ENCODE results near the gene MBNL3. TPM values are rescaled to one million over a fixed set of nuclear protein-coding genes. Genes with fewer than 3 reads are reported as not detected.

The MBNL3 gene, protein sequence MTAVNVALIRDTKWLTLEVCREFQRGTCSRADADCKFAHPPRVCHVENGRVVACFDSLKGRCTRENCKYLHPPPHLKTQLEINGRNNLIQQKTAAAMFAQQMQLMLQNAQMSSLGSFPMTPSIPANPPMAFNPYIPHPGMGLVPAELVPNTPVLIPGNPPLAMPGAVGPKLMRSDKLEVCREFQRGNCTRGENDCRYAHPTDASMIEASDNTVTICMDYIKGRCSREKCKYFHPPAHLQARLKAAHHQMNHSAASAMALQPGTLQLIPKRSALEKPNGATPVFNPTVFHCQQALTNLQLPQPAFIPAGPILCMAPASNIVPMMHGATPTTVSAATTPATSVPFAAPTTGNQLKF
- polyA plus RNA-seq (ENCODE audit: insufficient read length in 10 of 10), result 10 to 100 TPM; 10.5 to 18.6 (median 14.4) TPM
- long read RNA-seq, donor 1, partial matches to known transcripts, result 0 of 1 reads
- long read RNA-seq, donor 1, other reads (novel, unspliced or antisense), result 0 of 1 reads
- long read RNA-seq, donor 2, result 0 reads
- long read RNA-seq, donor 3, result 0 reads
- long read RNA-seq, donor 4, result 0 reads
- long read RNA-seq, donor 5, result 0 reads
- long read RNA-seq, donor 6, result 0 reads
- long read RNA-seq, donor 7, result 0 reads
- long read RNA-seq, donor 8, result 0 reads
- long read RNA-seq, donor 9, result 0 reads

DNA sequence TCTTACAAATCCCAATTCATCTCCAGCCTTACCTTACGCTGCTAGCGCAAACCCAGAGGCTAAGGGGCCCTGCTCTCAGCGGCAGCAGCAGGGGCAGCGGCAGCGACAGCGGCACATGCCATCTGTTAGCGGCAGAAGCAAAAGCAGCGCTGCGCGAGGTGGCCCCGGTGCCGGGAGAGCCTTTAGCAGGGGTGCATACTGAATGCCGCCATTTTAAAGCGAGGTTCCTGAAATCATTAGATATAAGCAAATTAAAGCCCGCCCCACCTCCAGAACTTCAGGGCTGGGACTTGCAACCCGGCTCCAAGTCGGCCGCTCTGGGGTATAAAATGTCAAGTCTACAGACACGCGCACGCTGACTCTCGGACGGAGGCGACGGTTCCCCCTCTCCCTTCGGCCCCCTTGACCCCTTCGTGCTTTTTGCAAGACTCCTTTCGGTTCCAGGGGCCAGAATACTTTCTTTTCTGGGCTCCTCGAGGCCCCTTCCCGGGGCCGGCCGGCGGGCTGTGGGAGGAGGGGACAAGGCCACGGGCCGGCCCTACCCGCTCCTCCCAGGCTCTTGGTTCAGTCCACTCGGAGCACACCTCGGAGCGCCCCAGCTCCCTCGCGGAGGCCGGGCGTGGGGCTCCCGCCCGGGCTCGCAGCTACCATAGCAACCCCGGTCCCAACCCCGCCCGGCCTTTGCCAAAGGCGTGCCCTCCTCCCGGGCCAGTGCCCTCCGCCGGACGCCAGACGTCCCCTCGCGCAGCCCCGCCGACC lies at the start of gene MBNL3:
MBNL3 (minus strand) TSS at position 220 of the 759 bp plus-strand sequence. CDS start 49,427 bp downstream, outside the sequence.
- peak; percentile 36 to 89 (median 63) for DNase-seq

- DNase-seq, result no peak
Measured at GRCh38 chrX:132533409-132533808, 44.6 kb upstream of the MBNL3 start.

- DNase-seq, result no peak
Measured at GRCh38 chrX:132532913-132533312, 44.1 kb upstream of the MBNL3 start.

DNA sequence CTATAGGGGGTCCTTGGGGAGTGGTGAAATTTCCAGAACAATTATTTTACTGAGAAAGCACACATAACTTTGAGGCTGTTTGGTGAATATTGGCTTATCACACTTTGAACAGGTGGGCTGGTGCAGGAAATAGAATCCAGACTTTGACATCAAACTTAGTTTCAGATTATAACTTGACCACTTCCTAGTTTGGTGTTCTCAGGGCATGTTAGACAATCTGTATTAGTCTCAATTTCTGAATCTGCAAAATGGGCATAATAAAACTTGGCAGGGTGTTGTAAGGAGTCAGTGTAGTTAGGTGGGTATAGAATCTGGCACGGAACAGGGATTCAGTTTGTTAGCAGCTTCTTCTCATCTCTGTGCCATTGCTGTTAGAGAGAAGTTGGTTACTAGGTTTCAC lies 43.3 kb upstream of the MBNL3 start:
- no peak for DNase-seq

GRCh38 chrX:132520792-132521191 lies 32.0 kb upstream of the MBNL3 start:
- no peak for DNase-seq

DNA sequence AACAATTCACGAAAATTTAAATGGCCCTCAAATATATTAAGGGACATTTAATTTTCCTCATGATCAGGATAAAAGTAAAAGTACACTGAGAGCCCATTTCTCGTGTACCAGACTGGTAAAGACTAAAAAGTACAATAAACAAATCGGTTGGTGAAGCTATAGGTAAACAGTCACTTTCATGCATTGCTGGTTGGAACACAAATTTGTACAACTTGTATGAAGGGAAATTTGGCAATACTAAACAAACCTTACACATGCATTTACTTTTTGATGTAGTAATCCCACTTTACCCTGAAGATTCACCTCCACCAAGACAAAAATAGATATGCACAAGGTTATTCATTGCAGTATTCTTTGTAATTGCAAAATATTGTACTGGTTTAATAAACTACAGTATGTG lies 31.4 kb upstream of the MBNL3 start:
- DNase-seq, result no peak

DNA sequence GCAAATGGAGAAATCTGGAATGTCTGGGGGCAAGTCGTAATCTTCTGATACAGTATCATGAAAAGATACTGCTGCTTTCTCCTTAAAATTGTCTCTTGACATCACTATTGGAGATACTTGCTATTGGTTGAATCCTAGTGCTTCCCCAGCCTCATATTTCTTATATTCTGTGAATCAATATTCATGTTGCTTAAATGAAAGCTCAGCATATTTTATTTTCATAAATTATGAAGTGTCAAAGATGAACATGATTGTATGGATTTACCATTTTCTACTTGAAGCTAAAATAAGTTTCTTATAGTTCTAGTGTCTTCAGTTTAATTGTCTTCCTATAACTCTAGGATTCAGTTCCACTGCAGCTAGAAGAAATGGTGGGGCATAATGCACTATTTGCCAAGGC lies 29.6 kb upstream of the MBNL3 start:
- no peak for DNase-seq

- no peak for DNase-seq
Measured at GRCh38 chrX:132508834-132509233, 20.0 kb upstream of the MBNL3 start.

- no peak for DNase-seq
Measured at GRCh38 chrX:132505116-132505515, 16.3 kb upstream of the MBNL3 start.

- no peak for DNase-seq
Measured at GRCh38 chrX:132504417-132504816, 15.6 kb upstream of the MBNL3 start.

- DNase-seq, result no peak
Measured at GRCh38 chrX:132501606-132502005, 12.8 kb upstream of the MBNL3 start.

DNA sequence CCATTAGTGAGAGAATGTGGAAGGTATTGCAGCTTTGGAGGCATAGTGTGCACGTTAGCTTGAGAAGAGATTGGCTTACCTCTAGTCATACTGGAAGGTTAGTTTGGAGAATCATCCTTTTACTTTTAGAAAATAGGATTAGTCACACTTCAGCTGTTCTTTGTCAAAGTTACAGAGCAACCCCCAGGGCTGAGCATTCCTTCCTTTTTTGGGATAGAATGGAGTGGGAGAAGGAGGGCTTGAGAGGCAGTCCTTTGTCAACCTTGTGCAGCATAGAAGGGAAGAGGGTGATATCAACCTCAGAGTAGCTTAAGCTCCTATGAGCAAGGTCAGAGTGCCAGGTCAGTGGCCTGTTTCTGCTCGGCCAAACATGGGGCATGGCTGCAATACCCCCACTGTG lies 8.6 kb upstream of the MBNL3 start:
- DNase-seq, result no peak

GRCh38 chrX:132493095-132493494 lies 4.3 kb upstream of the MBNL3 start:
- no peak for DNase-seq

DNA sequence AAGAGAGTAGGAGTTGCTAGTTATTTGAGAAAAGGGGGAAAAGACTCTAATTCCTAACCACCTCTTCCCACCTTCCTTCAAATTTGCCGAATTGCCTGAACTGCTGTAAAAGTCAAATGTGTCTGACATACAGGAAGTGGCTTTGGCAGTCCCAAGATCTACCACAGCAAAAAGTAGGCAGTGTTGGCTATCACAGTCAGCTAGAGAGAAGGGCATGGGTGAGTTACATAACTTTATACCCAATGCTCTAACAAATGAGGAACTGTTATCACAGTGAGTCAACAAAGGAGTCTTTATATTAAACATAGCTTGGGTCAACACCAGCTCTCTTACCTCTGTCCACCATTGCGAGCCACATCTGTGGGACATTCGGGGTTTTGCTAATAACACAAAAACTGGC lies 2.4 kb upstream of the MBNL3 start:
- DNase-seq, result no peak

DNA sequence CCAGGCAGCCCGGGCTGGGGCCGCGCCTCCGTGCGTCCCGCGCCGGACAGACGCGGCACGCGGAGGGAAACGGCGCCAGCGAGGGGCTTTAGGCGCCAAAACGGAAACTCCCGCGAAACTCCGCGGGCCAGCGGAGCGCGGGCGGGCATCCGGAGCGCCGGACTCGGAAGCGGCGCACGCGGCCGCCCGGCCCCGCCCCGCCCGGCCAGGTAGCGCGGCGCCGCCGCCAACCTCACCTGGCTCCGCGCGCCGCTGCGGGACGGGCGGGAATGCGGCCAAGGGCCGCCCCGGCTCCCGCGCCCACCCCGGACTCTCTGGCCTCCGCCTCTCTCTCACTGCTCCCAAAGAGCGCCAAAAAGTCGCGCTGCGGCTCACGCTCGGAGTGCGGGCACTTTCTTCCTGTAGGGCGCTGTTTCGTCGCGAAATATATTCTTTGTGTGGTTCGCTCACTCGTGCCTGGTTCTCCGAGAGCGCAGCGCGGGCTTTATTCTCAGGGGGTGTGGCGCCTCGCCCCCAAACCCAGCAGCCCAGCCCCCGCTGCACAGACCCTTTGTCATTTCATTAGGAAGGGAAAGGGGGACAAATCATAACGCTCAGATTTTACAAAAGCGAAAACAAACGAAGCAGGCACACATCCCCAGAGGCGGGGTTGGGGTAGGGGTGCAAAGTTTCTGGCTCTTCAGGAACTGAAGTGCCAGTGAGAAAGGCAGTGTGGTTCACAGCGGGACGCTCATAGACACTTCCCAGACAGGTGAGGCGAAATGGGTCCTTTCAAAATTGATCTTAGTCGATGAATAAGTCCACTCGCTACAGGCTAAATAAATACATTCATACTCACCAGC lies 961 bp upstream of the MBNL3 start:
- DNase-seq, result peak in 2 of 3 donors; percentile 18 to 73

DNA sequence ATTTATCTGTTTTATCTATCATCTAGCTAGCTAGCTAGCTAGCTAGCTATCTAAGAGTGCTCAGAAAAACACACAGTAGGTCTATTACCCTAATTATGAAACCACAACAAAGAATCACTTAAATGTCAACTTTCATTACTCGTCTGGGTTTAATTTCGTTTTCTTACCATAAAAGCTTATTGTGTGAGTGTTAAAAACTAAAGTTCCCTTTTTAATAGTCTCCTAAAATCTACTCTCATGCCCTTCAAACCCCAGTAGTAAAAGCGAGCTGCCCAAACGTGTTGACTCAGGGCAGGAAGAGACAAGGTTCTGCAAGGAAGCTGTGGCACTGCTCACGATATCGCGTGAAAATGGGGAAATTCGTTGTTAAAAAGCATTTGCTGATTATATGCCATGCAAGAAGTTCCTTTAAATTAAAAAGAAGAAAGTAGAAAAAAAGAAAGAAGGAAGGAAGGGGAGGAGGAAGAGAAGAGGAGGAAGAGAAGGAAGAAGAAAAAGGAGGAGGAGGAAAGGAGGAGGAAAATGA lies 595 bp downstream of the MBNL3 start:
- peak in 2 of 3 donors; percentile 23 to 53 for DNase-seq

DNA sequence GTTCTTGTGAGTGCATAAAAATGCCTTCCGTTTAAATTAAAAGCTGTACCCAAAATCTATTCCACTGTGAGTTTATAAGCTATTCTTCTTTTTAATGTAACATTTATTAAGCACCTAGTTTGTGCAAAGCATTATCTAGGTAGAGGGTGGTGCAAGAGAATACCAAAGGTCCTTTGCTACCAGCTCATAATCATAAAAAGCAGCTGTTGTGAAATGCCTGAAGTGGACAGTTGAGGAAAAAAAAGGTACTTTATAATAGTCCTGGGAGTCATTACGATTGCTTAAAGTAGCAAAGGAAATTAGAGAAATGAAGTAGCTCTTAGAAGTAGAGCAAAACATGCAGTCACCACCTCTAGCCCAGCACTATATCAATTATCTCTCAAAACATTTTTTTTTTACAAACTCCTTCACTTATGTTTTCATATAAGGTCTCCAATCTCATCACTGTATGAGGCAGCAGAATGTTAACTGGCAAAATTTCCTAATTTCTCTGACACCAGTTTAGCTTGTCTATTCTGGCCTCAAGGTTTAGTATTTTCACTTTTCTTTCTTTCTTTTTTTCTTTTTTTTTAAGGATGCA lies 2.1 kb downstream of the MBNL3 start:
- no peak for DNase-seq

DNA sequence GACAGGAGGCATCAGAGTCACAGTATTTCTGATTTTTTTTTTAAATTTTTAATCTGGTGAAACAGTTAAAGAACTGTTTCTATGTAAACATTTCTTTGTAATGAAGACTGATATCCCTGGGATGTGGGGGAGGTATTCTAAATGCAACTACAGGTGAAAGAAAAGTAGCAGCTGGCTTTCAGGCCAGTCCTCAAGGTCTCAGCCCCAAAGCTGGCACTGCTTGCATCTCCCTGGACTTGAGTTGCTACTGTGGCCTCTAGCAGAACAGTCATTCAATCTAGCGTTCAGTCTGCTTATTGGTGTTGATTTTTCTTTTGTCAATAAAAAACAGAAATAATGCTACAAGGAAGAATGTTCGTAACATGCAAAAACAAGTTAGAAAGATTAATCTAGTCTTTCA lies 4.9 kb downstream of the MBNL3 start:
- DNase-seq, result no peak

DNA sequence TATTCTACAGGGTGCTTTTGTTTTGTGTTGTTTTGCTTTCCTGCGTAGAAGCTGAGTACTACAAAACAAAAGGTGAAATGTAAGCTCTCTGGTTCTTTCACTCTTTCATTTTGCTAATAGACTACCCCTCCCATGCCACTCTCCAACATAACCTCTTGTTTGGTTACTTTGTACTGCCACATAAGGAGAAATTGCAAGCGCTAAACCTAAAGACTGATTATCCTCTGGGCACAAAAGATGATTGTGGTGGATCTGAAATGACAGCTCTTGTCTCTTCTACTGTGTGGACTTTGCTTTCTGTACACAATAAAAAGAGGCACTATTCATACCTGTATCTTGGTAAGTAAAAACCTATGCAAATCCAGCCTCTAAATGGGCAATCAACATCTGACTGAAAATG lies 5.3 kb downstream of the MBNL3 start:
- no peak for DNase-seq

DNA sequence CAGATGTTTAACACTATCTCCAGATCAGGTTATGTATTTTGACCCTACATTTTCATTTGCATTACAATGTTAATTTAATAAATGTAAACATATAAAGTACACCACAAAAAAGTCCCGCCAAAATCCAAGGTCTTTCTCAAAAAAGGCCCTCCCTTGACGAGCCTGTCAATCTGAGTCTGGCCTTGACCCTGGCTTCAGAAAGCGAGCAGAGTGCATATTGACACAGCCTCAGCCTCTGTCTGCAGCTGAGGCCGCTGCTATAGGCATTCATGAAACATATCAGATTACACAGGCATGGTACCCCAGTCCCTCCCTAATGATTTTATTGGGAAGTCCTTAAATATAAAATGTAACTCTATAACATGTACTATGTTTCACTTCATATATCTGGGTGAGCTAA lies 6.2 kb downstream of the MBNL3 start:
- DNase-seq, result no peak

DNA sequence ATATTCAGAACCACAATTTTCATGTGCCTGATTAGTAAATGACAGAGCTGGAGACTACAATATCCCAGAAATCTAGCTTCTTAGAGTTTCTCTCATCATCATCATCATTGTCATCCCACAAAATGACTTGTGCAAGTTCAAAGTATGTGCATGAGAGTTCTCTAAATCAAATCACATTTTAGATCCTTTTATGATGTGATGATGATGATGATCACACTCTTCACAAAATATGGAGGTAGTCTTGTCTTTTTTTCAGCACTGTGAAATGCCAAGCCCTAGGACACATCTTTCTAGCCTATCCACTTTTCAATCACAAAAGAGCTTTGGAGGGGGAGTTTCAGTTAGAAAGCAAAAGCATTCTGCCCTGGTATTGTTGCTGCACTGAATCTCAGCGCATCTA lies 7.4 kb downstream of the MBNL3 start:
- no peak for DNase-seq
